SKM-1 (cell line): Measurements from ENCODE around the gene MRPL46.

ENCODE experiments used
- DNase-seq: peaks from one replicate; lab custom pipeline; 2025; ENCODE audit not compliant: unreplicated experiment; lab: John Stamatoyannopoulos, UW

Gene MRPL46

GRCh38 chr15:88467073-88467934 lies at the start of gene MRPL46, which contains the start of gene MRPS11:
MRPL46 (minus strand) TSS chr15:88467388; CDS start chr15:88467377, 11 bp downstream.
MRPS11 (plus strand) TSS chr15:88467708; CDS start chr15:88467718, 10 bp downstream.
- peak; percentile 93 for DNase-seq

- DNase-seq = no peak
Measured at GRCh38 chr15:88513195-88513594, 46.0 kb upstream of the MRPL46 start.

DNA sequence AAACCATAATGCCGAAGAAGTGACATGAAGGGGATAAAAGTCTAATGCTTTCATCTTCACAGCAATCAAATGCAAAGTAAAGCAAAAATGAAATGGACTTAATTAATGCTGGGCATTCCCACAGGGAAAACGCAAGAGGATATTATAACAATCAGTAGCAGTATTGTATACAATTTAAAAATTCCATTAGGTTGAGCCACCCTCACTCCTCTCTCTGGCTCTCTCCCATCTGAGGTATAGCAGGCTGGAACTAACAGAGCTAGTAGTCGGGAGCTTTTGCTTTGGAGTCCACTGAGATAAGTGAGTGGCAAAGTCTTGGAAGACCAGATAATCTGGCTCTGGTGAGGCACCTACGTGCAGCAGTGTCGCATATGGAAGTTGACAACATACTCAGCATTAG lies 45.4 kb upstream of the MRPL46 start:
- no peak for DNase-seq

DNA sequence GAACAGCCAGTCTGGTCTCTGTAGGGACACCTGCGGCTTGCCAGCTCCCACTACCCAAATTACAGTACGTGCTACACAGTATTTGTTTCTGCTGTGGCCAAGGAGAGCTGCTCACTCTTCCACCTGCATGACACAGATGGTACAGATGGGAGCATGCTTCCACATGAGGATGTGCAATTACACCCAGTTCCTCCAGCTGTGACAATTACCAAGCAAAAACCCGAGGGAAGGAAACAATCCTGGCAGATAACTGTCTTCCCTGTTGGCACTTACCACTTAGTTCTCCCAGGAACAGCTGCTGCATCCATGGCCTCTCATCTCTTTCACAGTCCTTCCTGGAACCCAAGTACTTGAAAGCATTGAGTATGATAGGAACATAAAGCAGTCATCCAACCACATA lies 44.9 kb upstream of the MRPL46 start:
- no peak for DNase-seq

- DNase-seq = no peak
Measured at GRCh38 chr15:88511161-88511560, 44.0 kb upstream of the MRPL46 start.

- DNase-seq = no peak
Measured at GRCh38 chr15:88509964-88510363, 42.8 kb upstream of the MRPL46 start.

- no peak for DNase-seq
Measured at GRCh38 chr15:88509321-88509720, 42.1 kb upstream of the MRPL46 start.

DNA sequence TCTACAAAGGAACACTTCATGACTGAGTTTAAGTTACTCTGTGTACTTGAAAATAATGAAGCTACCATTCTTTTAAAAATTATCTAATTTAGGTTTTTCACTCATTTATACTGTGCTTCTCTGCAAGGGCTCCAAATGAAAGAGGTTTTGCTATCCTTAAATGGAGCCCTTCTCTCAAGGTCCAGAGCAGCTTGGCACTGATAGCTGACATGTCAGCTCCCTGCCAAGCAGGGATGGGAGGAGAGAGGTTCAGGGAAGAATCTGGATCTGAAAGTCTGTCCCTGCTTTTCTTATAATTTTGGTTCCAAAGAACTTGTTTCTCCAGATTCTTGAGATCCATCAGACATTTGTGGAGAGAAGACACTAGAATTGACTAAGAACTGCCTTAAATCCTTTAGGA lies 39.4 kb upstream of the MRPL46 start:
- no peak for DNase-seq

- no peak for DNase-seq
Measured at GRCh38 chr15:88505721-88506120, 38.5 kb upstream of the MRPL46 start.

GRCh38 chr15:88504445-88504844 lies 37.3 kb upstream of the MRPL46 start:
- DNase-seq = no peak

DNA sequence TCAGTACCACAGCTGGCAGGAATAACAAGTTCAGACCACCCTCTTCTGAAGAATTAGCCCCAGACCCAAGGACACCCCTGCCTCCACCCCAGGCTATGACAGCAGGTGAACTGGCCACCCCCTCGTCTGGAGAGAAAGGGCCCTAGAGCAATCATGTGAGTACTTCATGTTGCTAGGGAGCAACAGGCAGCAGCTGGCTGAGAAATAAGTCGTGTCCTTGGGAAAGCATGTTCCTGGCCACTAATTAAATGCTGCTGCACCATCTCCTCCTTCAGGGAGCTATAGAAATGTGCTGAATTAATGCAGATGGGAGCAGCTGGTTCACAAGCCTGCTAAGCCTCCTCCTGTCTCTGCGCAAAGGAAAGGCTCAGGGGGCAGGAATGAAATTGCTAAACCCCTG lies 31.8 kb upstream of the MRPL46 start:
- DNase-seq = no peak

DNA sequence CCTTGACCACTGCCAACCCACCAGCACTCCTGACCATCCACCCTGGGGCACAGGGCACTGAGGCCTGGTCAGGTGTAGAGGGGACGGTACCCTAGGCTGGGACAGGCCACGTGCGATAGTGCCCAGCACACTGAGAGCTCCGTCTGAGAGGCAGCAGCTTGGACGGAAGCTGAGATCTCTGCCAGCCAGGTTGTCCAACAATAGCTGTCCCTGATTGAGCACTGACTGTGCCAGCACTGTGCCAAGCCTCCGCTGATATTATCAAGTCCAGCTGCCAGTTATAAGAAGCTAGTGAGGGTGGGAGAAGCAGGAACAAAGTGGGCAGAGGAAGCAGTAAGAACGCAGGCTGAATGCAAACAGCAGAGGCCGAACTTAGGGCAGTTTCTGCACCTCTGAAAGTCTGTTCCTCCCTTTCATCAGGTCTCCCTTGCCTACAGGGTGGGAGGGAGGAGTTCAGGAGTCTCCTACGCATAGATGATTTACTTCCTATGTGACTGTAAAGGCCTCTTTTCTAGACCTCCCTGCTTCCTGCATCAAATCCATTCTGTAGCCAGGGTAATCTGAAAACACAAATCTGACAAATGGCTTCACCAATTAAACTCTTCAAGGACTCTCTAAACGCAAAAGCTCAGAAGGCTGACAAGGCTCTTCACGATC lies 30.0 kb upstream of the MRPL46 start:
- DNase-seq = no peak

GRCh38 chr15:88493844-88494243 lies 26.7 kb upstream of the MRPL46 start:
- no peak for DNase-seq

DNA sequence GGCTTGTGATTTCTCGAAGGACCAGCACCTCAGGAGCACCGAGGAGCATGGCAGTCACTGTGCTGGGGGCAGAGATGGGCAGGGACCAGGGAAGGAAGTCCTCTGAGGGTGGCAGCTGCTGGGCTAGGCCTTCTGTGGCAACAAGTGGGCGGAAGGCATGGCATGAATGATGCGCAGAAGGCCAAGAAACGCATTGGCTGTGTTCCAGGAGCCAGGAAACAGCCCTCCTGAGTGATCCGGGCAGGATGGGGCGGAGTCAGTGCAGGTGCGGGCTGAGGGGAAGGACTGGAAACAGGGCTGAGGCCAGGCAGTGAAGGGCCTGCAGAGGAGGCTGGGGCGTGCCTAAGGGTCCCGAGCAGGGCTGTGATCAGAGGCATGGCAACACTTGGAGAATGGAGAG lies 24.0 kb upstream of the MRPL46 start:
- DNase-seq = no peak

GRCh38 chr15:88490036-88490435 lies 22.8 kb upstream of the MRPL46 start:
- DNase-seq = no peak

- no peak for DNase-seq
Measured at GRCh38 chr15:88489321-88489720, 22.1 kb upstream of the MRPL46 start.

DNA sequence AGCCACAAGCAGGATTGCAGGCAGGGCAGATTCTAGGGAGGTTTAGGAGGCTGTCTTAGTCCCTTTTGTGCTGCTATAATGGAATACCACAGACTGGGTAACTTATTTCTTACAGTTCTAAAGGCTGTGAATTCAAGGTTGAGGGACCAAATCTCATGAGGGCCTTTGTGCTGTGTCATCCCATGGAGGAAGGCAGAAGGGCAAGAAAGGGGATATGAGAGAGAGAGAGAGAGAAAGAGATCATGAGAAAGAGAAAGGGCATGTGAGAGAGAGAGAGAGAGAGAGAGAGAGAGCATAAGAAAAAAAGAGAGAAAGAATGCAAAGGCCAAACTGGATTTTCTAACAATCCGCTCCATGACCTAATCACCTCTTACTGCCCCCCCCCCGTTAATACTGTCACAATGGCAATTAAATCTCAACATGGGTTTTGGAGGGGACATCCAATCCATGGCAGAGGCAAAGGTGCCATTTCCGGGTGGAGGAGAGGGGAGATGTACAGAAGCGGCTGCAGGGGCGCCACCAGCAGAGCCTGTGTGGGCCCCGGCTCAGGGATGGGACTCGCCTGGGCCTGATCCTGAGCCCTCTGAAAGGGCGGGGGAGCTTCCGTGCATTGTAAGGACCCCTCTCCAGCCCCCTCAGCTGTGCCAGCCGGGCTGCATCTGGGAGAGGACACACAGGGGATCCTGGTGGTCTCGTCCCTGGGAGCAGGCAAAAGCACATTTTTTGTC lies 20.8 kb upstream of the MRPL46 start:
- no peak for DNase-seq

DNA sequence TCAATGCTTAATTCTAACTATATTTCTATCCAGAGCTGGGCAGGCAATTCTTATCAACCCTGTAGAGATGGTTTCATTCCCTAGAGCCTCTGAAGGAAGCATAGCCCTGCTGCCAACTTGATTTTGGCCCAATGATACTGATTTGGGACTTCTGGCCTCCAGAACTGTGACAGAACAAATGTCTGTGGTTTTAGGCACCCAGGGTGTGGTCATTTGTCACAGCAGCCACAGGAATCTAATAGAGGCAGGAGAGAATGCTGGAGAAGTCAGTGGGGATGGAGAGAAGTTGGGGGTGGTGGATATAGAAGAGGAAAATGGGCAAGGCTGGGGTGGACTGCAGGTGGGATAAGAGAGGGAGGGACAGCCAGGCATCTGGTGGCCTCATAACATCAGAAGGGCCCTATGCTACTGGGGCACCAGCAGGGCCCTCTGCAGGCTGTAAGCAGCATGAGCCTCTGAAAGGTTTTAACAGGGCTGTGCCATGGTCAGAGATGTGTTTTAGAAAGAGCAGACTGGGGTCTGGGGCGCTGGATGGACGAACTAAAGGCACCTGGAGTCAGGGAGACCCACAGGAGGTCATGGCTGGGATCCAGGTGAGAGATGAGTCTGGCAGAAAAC lies 20.1 kb upstream of the MRPL46 start:
- no peak for DNase-seq

DNA sequence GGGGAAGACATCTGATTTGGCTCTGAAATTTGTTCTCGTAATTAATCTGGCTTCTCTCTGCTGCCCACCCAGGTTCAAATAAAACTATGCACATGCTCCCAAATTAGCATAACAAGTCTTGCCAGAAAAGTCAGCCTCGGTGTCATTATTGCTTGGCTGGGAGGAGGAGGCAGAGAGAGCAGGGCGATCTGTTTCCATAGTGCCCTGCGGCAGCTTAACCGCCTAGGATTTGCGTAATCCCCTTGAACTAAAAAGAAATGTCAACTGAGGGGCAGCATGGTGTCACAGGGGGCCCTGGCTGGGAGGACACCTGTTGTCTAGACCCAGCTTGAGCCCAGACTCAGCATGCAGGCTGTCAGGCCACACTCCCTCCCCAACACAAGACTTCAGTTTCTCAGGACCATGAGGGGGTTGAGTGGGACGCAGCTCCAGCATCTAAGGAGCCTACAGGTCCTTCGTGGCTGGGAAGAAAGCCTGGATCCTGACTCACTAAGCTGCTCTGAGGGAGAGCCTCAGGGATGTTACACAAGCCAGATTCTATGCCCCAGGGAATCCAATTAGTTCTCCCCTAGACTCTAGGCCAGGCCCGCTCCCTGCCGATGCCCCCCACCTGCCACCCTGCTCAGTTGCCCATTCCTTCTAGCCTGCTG lies 17.6 kb upstream of the MRPL46 start:
- DNase-seq = no peak

DNA sequence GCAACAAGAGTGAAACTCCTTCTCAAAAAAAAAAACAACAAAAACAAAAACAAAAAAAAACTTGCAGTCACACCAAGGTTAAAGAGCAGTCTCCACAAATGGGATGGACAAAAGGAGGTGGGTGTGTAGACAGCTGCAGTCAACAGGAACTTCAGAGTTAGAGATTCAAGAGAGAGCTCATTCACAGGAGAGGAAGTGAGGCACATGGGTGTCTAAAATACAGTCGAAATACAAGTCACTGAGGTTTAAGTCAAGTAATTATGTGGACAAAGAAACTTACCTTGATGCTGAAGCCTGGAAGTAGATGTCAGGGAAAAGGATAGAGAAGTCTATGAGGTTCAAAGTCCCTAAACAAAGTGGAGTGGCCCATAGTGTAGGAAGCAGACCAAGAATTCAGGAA lies 15.1 kb upstream of the MRPL46 start:
- no peak for DNase-seq

DNA sequence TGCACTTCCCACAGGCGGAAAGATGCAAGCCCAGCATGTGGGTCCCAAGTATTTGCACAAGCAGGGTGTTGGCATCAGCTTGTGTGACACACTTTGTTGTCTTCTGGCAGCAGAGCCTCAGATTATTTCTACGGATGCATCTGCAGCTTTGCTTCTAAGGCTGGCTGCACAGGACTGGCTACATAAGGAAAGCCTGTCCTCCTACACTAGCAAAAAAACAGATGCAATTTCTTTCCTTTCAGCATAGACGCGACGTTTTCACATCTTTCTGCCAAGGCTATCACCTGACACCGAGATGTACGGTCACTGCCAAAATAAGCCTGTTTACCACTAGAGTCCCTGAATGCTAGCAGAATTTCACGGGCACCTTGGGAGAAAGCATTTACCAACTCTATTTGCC lies 13.8 kb upstream of the MRPL46 start:
- no peak for DNase-seq
